ENCODE results near the gene URAD. TPM values are rescaled to one million over a fixed set of nuclear protein-coding genes. Genes with fewer than 3 reads are reported as not detected.

URAD gene
- total RNA-seq, 1 donor from 2014 or later, result not detected

DNA sequence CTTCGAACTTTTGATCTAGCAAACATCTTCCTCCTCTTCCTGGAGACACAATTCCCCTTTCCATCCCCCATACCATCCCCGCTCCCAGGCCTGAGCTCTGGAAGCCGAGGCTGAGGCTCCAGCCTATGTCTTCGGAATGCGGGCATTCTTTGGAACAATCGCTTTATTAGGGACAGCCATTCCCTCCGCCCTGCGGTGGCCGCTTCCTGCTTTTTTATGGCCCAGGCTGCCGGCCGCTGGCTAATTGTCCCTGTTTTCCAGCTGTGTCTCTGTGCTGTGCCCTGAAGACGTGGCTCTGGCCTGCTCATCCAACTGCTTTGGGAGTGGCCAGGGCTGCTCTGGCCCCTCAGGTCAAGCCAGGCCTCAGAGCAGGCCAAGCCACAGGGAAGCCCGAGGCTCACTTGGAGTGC, 17.3 kb downstream of the URAD start:
- DNase-seq (ENCODE audit: low read depth), result no peak
- TF ChIP-seq, protein P1, sequence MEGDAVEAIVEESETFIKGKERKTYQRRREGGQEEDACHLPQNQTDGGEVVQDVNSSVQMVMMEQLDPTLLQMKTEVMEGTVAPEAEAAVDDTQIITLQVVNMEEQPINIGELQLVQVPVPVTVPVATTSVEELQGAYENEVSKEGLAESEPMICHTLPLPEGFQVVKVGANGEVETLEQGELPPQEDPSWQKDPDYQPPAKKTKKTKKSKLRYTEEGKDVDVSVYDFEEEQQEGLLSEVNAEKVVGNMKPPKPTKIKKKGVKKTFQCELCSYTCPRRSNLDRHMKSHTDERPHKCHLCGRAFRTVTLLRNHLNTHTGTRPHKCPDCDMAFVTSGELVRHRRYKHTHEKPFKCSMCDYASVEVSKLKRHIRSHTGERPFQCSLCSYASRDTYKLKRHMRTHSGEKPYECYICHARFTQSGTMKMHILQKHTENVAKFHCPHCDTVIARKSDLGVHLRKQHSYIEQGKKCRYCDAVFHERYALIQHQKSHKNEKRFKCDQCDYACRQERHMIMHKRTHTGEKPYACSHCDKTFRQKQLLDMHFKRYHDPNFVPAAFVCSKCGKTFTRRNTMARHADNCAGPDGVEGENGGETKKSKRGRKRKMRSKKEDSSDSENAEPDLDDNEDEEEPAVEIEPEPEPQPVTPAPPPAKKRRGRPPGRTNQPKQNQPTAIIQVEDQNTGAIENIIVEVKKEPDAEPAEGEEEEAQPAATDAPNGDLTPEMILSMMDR (conservative IDR thresholded peaks at IDR 0.05; ENCODE audit: low read depth, low read length), result no peak
- no peak overlapping the region for H3K4me3 ChIP-seq (ENCODE audit: low read depth, low read length)

DNA sequence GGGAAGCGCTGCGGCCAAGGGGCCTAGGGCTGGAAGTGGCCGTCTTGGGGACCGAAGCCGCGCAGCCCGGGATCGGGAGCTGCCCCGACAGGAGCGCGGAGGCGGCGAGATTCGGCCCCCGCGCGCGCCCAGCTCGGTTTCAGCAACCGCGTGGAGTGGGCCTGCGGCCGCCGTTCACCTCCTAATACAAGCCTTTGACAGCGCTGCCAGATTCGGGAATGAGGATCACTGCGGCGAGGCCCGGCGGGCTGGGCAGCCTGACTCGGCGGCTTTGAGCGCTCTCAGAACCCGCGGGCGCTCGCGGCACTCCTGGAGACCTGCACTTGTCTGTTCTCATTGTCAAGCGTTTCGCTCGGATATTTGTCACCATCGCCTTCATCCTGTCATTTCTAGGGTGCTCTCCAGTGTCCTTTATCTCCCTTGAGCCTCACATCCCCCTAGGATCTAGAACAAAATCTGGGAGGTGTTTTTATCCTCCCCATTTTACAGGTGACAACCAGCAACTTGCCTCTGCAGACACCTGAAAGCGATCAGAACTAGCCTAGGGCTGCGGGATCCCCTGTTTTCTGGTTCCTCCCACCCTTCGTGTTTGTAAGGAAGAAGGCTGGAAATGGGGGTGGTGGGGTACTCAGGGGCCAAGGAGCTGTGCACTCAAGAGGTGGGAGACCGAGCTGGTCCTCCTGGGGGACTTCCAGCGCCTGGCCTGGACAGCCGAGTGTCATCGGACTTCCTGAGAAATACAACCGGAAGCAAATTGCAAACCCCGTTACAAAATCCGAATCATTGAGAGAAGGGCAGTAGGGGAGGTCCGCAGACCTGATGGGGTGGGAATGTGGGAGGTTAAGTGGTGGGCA, 17.9 kb downstream of the URAD start:
- no peak overlapping the region for H3K4me3 ChIP-seq (ENCODE audit: low read depth, low read length)
- TF ChIP-seq, protein P1 (conservative IDR thresholded peaks at IDR 0.05; ENCODE audit: low read depth, low read length), result no peak
- DNase-seq (ENCODE audit: low read depth), result no peak

DNA sequence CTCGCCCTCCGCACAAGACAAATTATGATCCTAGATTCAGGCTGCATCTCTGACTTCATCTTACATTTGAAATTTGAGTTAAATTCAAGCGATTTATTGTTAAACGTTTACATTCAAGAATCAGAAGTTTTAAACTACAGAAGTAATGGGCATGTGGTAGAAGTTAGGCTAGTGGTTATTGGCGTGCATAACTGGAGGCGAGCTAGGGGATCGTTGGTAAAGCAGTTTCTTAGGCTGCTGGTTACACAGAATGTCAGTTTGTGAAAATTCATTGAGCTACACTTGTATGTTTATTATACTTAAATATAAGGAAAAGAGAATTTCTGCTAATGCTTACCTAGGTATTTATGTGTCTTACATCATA, 18.6 kb downstream of the URAD start:
- no peak overlapping the region for H3K4me3 ChIP-seq (ENCODE audit: low read depth, low read length)
- DNase-seq (ENCODE audit: low read depth), result no peak
- TF ChIP-seq, protein P1 (conservative IDR thresholded peaks at IDR 0.05; ENCODE audit: low read depth, low read length), result no peak

DNA sequence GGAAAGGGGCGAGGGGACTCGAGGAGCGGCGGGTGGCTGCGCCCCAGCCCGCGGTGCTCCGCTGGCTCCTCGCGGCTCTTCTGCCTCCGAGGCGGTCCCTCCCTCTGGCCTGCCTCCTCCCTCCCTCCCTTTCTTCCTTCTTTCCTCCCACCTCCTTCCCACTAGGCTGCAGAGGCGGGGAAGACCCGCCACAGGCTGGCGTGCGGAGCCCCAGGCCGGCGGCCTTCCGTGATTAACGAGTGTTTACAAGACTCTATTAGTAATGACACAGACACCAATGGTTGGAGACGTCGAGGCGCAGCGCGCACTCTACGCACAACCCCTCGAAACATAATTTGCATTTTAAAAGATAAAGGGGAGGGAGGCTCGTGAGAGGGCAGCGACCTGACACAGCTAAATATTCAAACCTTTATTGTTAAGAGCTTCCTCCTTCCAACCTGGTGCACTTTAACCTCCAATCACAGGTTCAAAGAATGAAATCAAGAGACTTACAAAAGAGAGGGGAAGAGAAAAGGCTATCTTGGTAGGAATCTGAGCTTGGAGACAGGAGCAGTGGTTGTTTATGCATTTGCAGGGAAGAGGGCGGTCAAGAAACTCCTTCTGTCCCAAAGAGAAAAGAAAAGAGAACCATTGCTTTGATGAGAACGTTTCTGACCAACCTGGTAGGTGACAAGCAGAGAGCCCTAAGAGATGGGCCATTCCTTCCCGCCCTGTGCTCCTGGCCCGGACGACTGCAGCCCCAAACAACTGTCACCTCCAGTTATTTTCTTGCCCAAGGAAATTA, 19.2 kb downstream of the URAD start, which contains the start of gene CDX2:
TSS of gene CDX2 (minus strand) at position 234 of the 784 bp plus-strand sequence. CDS start 309 bp downstream, outside the sequence.
- DNase-seq (ENCODE audit: low read depth), result no peak
- TF ChIP-seq, protein P1 (conservative IDR thresholded peaks at IDR 0.05; ENCODE audit: low read depth, low read length), result no peak
- no peak within 1 kb of the TSS for H3K4me3 ChIP-seq (ENCODE audit: low read depth, low read length)

DNA sequence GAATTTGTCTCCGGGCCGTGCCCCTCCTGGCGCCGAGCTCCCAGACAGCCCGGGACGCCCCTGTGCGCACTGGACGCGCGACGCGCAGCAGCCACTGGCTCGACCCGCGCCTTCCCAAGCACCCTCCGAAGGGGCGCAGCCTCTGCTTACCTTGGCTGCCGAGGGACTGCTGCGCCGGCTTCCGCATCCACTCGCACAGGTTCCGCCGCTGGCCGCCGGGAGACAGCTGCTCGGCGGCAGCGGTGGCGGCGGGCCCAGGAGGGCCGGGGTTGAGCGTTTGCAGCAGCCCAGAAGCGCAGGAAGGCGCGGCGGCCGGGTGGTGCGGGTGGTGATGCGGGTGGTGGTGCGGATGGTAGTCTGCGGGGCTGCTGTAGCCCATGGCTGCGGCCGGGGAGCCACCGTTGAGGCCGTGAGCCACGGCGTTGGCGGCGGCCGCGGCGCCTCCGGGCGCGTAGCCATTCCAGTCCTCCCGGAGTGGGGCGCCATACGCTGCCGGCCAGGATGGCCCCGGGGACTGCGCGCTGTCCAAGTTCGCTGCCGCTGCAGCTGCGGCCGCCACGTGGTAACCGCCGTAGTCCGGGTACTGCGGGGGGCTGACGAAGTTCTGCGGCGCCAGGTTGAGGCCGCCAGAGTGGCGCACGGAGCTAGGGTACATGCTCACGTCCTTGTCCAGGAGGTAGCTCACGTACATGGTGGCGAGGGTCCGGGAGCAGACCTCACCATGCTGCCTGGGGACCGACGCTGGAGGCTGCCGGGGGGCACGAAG, 20.0 kb downstream of the URAD start:
- TF ChIP-seq, protein P1 (conservative IDR thresholded peaks at IDR 0.05; ENCODE audit: low read depth, low read length), result no peak
- no peak for DNase-seq (ENCODE audit: low read depth)
- no peak overlapping the region for H3K4me3 ChIP-seq (ENCODE audit: low read depth, low read length)

DNA sequence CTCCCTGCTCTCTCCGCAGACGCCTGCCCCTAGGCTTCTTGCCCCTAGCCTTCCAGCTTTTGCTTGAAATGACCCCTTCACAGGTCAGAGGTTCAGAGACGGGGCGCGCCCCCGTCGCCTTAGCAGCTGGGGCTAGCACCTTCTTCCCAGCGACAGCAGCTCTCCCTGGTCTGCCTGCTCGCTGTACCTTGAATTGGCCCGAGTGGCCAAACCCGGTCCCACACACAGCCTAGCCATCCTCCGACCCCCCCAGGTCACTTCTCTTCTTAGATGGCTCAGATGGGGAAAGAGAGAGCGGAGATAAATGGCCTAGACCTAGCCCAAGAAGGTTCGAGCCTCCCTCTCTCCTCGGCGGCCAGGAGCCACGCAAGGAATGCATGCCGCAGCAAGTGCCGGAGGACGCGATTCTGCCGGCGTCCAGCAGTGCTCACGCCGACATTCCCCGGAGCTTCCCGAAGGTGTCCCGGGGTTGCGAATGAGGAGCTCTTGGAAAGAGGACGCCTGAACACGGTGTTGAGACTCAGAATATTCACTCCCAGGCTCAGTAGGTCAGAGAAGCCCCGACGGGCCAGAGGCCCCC, 20.7 kb downstream of the URAD start:
- H3K4me3 ChIP-seq (ENCODE audit: low read depth, low read length), result no peak overlapping the region
- DNase-seq (ENCODE audit: low read depth), result no peak
- TF ChIP-seq, protein P1 (conservative IDR thresholded peaks at IDR 0.05; ENCODE audit: low read depth, low read length), result no peak
